ENCODE data around the gene ENTPD6. TPM values are rescaled to one million over a fixed set of nuclear protein-coding genes. Genes with fewer than 3 reads are reported as not detected.
A peak's percentile ranks its signal among the peaks of the same experiment; 100 is the strongest.

Gene ENTPD6
- total RNA-seq, 1 donor = 50.7 TPM

DNA sequence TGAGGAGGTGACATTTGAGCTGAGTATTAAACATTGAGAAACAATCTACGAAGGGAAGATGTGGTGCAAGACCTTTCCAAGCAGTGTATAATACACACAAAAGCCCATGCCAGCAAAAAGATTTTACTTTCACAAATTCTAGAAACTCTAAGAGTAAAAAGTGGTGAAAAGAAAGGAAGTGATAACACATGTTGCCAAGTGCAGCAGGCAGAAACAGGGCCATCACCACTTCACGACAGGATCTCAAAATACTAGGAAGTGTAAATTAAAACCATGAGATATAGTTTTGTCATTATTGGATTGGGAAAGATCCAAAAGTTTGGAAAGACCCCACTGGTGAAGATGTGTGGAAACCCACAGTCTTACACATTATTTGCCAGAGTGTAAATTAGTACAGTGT, 1.7 kb upstream of the ENTPD6 start:
- no peak overlapping the region for H3K27ac ChIP-seq (ENCODE audit: low read depth, low read length)
- H3K4me2 ChIP-seq (ENCODE audit: insufficient read depth, low read length) = no peak overlapping the region
- peaks cover 21% of the 10 kb centered on the region for H3K27me3 ChIP-seq (ENCODE audit: insufficient read depth, low read length)
- no peak overlapping the region for H3K4me3 ChIP-seq (ENCODE audit: insufficient read depth, low read length)
- peaks cover 32% of the 10 kb centered on the region for H3K79me2 ChIP-seq (ENCODE audit: insufficient read depth, low read length)
- no peak overlapping the region for H2AFZ ChIP-seq (ENCODE audit: low read length)
- peak; percentile 77 for DNase-seq (ENCODE audit: insufficient read length, low spot score, missing footprints)
- no peaks in the 10 kb centered on the region for H3K9me3 ChIP-seq (ENCODE audit: low read depth, low read length)
- peaks cover 17% of the 10 kb centered on the region for H3K4me1 ChIP-seq (ENCODE audit: insufficient read depth, low read length)
- H4K20me1 ChIP-seq (ENCODE audit: insufficient read depth, low read length) = peaks cover 9% of the 10 kb centered on the region
- peaks cover 3% of the 10 kb centered on the region for H3K36me3 ChIP-seq (ENCODE audit: insufficient read depth, low read length)
- TF ChIP-seq CTCF (IDR thresholded peaks at IDR 0.05; ENCODE audit: extremely low read depth, low read depth, low read length) = no peak

DNA sequence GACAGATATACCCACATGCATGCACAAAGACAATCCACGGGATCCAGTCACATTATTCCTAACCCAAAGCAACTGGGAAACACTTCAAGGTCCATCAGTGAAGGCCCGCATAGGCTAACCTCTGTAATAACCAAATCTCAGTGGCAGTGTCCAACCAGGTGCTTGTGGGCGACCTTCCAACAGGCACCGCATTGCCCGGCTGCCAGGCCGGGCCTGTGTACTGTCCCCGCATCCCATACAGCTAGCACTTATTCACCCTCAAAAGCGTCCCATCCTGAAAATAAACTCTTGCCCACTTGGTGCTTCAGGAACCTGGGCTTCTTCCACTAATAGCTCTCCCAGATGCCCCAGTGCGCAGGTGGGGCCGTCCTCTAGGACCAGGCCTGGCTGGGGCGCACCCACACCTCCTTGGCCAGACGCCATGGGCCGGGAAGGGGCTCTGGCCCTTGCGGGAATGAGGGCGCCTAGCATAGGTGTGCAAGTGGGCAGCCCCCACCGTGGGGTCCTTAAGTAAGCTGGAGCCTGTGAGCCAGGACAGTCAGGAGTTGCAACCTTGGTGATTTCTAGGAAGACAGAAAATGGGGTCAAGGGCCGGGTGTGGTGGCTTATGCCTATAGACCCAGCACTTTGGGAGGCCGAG, 1.1 kb upstream of the ENTPD6 start:
- peaks cover 9% of the 10 kb centered on the region for H4K20me1 ChIP-seq (ENCODE audit: insufficient read depth, low read length)
- H3K4me2 ChIP-seq (ENCODE audit: insufficient read depth, low read length) = peak overlapping the region; percentile 98
- peaks cover 17% of the 10 kb centered on the region for H3K4me1 ChIP-seq (ENCODE audit: insufficient read depth, low read length)
- TF ChIP-seq CTCF (IDR thresholded peaks at IDR 0.05; ENCODE audit: extremely low read depth, low read depth, low read length) = no peak
- H3K79me2 ChIP-seq (ENCODE audit: insufficient read depth, low read length) = peaks cover 38% of the 10 kb centered on the region
- H3K27ac ChIP-seq (ENCODE audit: low read depth, low read length) = no peak overlapping the region
- no peak overlapping the region for H2AFZ ChIP-seq (ENCODE audit: low read length)
- H3K36me3 ChIP-seq (ENCODE audit: insufficient read depth, low read length) = peaks cover 3% of the 10 kb centered on the region
- H3K27me3 ChIP-seq (ENCODE audit: insufficient read depth, low read length) = peaks cover 15% of the 10 kb centered on the region
- no peaks in the 10 kb centered on the region for H3K9me3 ChIP-seq (ENCODE audit: low read depth, low read length)
- no peak for DNase-seq (ENCODE audit: insufficient read length, low spot score, missing footprints)
- H3K4me3 ChIP-seq (ENCODE audit: insufficient read depth, low read length) = no peak overlapping the region

DNA sequence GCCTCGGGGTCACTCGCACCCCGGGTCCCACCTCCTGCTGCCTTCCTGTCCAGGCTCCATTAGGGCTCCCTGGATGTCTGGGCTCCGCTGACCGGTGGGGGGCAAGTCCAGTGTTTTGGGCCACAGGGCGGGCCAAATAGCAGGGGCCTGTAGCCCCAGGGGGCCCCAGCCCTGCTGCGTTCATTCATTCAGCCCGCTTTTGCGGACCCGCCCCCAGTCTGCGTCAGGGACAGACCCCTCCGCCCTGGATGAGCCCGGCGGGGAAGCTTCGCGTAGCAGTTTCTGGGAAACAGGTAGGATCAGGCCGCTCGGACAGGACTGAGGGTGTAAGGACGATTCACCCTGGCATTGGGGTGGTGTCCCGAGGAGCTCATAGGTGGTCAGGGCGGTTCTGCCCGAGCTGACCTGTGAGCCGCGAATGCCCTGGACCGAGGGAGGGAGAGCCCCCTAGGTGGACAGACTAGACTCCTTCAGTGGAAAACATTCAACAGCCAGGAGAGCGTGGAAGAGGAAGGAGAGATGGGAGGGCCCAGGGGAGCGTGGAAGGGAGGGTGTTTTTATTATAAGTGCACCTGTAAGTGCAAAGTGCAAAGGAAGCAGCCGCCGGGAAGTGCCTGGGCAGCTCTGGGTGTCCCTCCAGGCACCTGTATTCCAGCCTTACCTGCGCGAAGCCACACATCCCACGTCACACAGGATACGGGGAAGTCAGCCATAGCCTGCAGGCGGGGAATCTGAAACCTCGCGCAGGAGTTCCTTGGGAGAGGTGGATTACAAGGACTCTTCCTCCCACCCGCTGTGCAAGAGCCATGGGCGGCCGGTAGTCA, 662 bp downstream of the ENTPD6 start:
- Histone ChIP-seq H3K9me3 (ENCODE audit: low read depth, low read length) (no peaks in the 10 kb centered on the region), H3K79me2 (ENCODE audit: insufficient read depth, low read length) (peaks cover 55% of the 10 kb centered on the region), H3K4me3 (ENCODE audit: insufficient read depth, low read length) (peak overlapping the region; percentile 95), H3K27ac (ENCODE audit: low read depth, low read length) (peak overlapping the region; percentile 81), H3K4me1 (ENCODE audit: insufficient read depth, low read length) (peaks cover 17% of the 10 kb centered on the region), H2AFZ (ENCODE audit: low read length) (peak overlapping the region; percentile 95), H4K20me1 (ENCODE audit: insufficient read depth, low read length) (peaks cover 9% of the 10 kb centered on the region), H3K36me3 (ENCODE audit: insufficient read depth, low read length) (peaks cover 3% of the 10 kb centered on the region), H3K4me2 (ENCODE audit: insufficient read depth, low read length) (peak overlapping the region; percentile 98), H3K27me3 (ENCODE audit: insufficient read depth, low read length) (peaks cover 12% of the 10 kb centered on the region)
- DNase-seq (ENCODE audit: insufficient read length, low spot score, missing footprints) = peak; percentile 66
- no peak for TF ChIP-seq CTCF (IDR thresholded peaks at IDR 0.05; ENCODE audit: extremely low read depth, low read depth, low read length)

- Histone ChIP-seq H3K27me3 (ENCODE audit: insufficient read depth, low read length) (peaks cover 6% of the 10 kb centered on the region), H2AFZ (ENCODE audit: low read length) (no peak overlapping the region), H3K9me3 (ENCODE audit: low read depth, low read length) (no peaks in the 10 kb centered on the region), H4K20me1 (ENCODE audit: insufficient read depth, low read length) (peaks cover 9% of the 10 kb centered on the region), H3K79me2 (ENCODE audit: insufficient read depth, low read length) (peaks cover 61% of the 10 kb centered on the region), H3K27ac (ENCODE audit: low read depth, low read length) (no peak overlapping the region), H3K4me1 (ENCODE audit: insufficient read depth, low read length) (peaks cover 17% of the 10 kb centered on the region), H3K4me2 (ENCODE audit: insufficient read depth, low read length) (peak overlapping the region; percentile 98), H3K4me3 (ENCODE audit: insufficient read depth, low read length) (peak overlapping the region; percentile 95), H3K36me3 (ENCODE audit: insufficient read depth, low read length) (peaks cover 3% of the 10 kb centered on the region)
- DNase-seq (ENCODE audit: insufficient read length, low spot score, missing footprints) = peak; percentile 64
- TF ChIP-seq CTCF (IDR thresholded peaks at IDR 0.05; ENCODE audit: extremely low read depth, low read depth, low read length) = no peak
Observed at GRCh38 chr20:25196786-25197120, 1.2 kb downstream of the ENTPD6 start.

Data from osteoblast (primary cell).